Measurements from ENCODE around the gene HSP90AB1.

The HSP90AB1 gene

DNA sequence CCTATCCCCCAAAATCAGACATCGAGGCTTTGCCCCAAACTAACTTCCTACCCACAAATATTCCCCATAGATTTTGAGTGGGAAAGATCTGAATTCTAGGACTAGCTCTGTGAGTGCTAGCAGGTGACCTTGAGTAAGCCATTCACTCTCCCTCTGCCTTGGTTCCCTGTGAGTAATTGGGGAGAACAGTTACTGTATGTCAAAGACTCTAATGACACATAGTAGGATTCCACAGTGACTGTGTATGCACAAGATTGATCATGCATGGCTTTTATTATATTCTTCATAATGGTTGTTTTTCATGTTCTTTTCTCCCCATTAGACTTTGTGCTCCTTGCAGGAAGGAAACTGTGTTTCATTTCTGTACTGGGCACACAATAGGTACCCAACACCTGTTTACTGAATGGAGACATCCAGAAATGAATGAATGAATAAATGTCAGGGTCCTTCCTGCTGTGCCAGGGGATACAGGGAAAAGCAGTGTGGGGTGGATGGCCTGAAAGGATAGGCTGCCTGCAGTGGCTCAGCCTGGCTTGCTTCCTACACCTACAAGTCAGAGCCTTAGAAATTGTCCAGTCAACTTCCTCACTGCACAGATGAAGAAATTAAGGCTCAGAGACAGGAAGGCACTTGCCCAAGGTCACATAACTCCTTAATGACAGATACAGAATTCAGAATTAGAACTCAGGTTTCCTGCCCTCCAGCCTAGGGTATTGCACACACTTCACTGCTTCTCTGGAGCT is 22.4 kb downstream of the HSP90AB1 start:
- DNase-seq, result no peak

DNA sequence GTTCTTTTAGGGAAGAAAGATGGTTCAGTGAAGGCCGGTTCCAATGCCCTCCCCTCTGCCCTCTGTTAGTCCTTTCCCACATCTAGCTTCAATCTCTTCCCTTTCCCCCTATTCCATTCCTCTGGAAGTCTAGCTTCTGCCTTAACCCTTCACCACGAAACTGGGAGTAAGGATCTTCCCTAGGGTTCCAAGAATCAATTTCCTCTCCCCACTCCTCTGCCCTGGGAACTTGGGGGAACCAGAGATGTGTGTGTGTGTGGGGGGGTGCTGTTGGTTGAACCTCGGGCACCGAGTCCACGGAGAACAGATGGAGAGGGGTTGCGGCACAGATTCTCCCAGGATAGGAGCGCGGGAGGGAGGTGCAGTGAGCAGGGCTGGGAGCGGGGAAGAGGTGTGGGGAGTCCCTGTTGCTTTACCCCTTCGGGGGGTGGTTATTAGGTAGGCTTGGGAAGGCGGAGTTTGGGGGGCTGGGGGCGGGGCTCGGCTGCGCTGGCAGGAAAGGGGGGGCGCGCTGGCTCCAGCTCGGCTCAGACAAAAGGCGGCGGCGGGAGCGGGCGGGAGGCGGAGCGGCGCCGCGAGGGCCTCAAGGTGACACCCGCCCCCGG is 23.1 kb downstream of the HSP90AB1 start, which contains the start of gene TMEM151B:
TSS of gene TMEM151B (plus strand) at position 530 of the 605 bp plus-strand sequence. CDS start 293 bp downstream, outside the sequence.
- DNase-seq, result peak; percentile 23

DNA sequence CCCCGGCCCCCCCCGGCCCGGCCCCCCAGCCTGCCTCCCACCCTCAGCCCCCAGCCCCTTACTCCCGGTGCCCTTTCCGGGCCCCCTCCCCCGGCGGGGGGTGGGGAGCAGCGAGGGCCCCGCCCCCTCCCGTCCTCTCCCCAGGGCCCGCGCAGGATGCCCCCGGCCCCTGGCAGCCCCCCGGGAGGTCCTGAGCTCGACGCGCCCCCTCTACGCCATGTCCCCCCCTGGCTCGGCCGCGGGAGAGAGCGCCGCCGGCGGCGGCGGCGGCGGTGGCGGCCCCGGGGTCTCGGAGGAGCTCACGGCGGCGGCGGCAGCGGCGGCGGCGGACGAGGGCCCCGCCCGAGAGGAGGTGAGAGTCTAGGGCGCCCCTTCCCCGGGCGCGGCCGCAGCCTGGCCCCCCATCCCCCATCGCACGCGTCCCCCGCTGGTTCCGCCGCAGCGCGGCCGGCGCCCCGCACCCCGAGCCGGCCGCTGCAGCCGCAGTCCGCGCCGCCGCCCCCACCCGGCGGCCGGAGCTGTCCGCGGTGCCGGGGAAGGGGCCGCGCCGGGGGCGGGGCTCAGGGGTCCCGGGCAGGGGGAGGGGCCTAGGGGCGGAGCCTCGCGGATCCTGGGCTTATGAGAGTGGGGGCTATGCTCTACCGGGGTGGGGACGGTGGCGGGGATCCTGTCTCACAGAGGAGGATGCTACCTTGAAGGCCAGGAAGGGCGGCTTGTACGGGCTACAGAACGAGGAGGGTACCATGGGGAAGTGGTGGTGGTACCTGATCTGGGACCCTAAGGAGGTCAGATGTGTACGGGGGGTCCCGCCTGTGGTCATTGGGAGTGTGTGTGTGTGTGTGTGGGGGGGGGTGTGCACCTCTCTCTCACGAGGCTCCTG is 23.9 kb downstream of the HSP90AB1 start:
- no peak for DNase-seq

DNA sequence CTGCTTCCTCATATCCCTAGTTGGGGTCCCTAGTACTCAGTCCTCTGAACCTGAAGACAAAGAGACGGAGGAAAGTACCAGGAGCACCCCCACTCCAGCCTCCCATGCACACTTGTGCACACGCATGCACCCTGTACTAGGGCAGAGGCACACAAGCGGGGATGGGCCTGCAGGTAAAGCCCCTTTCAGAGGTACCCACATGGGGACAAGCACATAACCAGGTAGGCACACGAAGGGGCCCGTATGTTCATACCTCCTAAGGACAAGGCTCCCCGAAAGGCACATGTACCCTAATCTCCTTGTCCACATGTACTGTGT is 24.5 kb downstream of the HSP90AB1 start:
- no peak for DNase-seq

DNA sequence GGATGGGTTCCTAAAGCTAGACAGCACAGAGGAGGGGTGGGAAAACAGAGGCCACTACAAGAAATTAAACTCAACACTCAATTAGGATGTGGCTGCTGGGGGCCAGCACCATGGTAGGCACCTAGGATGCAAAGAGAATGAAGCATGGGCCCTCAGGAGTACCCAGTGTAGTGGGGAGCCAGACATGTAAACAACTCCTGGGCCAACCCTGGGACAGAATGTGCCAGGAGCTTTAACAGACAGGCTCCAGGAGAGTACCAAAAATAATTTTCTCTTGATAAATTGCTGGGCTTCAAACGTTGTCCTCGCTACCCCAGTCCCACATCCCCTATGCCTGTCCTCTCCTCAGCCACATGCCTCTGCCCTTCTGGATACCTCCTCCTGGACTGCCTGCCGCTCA is 25.0 kb downstream of the HSP90AB1 start:
- no peak for DNase-seq

DNA sequence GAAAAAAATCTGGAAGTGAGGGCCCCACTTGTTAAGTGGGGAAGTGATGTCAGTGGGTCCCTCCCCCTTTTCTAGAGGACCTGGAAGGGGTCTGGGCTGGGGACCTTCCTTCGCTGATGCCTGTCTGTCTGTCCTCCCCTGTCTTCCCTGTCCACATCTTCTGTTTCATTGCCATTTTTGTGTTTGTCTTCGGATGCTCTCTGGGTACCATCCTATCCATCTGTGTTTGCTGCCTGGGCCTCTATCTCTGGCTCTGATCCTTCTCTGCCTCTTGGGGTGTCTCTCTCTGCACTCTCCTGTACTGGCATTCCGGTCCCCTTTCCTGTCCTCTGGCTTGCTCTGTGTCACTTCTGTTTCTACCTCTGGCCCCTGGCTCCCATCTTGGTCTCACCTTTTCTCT is 25.6 kb downstream of the HSP90AB1 start:
- no peak for DNase-seq

DNA sequence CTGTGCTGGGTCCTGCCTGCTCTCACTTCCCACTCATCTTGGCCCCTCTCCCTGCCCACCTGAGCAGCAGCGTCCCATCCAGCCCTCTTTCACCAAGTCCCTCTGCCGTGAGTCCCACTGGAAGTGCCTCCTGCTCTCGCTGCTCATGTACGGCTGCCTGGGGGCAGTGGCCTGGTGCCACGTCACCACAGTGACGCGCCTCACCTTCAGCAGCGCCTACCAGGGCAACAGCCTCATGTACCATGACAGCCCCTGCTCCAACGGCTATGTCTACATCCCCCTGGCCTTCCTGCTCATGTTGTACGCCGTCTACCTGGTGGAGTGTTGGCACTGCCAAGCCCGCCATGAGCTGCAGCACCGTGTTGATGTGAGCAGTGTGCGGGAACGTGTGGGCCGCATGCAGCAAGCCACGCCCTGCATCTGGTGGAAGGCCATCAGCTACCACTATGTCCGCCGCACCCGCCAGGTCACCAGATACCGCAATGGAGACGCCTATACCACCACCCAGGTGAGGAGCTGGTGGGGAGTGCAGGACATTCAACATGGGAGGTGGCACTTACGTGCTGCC is 26.2 kb downstream of the HSP90AB1 start:
- no peak for DNase-seq

DNA sequence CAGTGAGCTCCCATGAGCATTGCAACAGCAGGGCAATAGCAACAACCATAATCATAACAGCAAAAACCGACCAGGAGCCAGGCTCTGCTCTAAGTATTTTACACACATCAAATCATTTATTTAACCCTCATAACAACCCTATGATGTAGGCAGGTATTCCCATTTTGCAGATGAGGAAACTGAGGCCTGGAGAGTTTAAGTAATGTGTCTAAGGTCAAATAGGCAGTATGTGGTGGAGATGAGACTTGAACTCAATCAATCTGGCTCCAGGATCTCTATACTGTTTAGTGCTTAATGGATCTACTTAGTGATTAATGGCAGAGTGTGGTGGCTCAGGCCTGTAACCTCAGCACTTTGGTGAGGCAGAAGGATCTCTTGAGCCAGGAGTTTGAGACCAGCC is 26.7 kb downstream of the HSP90AB1 start:
- DNase-seq, result no peak

DNA sequence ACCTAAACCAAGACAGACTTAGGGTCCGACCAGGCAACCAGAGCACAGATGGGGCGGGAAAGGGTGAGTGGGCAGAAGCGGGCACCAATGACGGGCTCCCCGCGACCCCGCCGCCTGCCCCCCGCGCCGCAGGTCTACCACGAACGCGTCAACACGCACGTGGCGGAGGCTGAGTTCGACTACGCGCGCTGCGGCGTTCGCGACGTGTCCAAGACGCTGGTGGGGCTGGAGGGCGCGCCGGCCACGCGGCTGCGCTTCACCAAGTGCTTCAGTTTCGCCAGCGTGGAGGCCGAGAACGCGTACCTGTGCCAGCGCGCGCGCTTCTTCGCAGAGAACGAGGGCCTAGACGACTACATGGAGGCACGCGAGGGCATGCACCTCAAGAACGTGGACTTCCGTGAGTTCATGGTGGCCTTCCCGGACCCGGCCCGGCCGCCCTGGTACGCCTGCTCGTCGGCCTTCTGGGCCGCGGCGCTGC is 28.4 kb downstream of the HSP90AB1 start:
- DNase-seq, result no peak

DNA sequence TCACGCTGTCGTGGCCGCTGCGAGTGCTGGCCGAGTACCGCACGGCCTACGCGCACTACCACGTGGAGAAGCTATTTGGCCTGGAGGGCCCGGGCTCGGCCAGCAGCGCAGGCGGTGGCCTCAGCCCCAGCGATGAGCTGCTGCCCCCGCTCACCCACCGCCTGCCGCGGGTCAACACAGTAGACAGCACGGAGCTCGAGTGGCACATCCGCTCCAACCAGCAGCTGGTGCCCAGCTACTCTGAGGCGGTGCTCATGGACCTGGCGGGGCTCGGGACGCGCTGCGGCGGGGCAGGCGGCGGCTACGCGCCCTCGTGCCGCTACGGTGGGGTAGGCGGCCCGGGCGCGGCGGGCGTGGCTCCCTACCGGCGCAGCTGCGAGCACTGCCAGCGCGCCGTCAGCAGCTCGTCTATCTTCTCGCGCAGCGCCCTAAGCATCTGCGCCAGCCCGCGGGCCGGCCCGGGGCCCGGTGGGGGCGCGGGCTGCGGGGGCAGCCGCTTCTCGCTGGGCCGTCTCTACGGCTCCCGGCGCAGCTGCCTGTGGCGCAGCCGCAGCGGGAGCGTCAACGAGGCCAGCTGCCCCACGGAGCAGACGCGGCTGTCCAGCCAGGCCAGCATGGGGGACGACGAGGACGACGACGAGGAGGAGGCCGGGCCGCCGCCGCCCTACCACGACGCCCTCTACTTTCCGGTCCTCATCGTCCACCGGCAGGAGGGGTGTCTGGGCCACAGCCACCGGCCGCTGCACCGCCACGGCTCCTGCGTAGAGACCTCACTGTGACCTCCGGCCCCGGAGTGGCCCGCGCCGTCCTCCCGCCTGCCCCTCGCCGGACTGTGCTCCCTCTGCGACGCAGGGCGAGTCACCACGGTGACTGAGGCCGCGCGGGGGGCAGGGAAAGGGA is 29.1 kb downstream of the HSP90AB1 start:
- DNase-seq, result no peak

DNA sequence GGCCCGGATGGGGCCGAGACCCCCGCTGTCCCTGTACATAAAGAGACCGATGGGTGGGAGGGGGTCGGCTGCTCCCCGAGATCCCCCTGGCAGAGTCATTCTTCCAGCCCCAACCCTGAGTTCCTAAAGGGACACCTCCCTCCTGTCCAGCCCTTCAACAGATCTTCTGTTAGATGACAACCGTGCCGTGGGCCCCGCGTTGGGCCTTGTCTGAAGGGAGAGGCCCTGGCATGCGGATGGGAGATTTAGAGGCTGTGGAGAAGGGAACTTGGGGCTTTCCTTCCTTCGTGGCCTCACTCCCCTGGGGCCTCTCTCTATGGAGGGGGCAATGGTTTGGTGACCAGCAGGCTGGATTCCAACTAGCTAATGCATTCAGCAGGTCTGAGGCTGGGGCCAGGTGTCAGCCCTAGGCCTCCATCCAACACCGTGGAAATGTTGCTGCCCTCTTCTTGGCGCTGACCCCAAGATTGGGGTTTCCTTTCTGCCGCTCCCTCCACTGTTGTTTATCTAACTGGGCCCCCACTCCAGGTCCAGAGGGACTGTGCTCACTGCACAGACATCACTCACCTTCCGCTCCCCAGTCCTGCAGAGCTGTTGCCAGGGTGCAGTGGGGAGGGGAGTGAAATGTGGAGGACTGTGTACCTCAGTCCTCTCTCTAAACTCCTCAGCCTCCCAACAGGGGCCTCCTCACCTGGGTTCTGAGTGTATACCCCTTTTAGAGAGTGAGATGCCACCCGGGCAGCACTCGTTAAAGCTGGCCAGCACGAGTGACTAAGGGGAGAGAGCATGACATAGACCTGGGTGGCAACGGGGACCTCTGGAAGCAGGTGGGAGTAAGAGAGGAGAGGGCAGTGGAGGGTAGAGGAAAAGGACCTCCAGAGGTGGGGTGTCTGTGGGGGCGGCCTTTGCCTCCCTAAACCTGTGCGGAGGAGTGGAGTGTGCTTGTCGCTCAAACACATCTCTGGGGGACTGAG is 30.1 kb downstream of the HSP90AB1 start:
- no peak for DNase-seq

DNA sequence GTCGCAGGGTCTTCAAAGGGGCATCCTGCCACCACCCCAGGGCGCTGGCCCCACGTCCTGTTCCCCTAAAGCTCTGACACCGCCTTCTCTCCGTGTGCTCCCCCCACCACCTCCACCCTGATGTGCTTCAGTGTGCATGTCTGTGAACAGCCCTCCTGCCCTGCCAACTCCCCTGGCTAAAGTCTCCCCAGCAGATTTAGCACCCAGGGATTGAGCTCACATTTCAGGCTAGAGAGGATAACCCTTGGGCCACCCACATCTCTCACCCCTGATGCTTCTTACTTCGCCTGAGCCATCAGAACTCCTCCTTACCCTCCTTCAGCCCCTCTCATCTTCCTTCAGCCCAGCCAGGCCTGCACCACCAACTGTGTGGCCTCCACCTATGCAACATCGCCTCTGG is 30.9 kb downstream of the HSP90AB1 start:
- no peak for DNase-seq

DNA sequence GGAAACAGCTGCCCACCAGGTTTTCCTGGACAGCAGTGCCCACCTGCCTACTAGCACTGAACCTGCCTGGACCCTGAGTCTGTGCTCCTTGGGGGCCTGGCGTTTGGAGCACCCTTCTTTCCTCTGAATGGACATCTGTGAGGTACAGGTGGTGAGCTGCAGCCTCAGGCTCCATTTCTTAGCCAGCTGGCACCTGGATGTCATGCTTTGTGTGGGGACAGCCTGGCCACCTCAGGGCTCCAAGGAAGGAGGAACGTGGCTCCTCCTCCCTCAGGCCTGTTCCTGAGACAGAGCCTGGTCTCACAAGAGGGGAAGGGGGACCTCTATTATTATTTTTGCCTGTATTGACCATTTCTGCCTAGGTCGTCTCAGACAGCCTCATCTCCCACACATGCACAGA is 31.4 kb downstream of the HSP90AB1 start:
- DNase-seq, result no peak

DNA sequence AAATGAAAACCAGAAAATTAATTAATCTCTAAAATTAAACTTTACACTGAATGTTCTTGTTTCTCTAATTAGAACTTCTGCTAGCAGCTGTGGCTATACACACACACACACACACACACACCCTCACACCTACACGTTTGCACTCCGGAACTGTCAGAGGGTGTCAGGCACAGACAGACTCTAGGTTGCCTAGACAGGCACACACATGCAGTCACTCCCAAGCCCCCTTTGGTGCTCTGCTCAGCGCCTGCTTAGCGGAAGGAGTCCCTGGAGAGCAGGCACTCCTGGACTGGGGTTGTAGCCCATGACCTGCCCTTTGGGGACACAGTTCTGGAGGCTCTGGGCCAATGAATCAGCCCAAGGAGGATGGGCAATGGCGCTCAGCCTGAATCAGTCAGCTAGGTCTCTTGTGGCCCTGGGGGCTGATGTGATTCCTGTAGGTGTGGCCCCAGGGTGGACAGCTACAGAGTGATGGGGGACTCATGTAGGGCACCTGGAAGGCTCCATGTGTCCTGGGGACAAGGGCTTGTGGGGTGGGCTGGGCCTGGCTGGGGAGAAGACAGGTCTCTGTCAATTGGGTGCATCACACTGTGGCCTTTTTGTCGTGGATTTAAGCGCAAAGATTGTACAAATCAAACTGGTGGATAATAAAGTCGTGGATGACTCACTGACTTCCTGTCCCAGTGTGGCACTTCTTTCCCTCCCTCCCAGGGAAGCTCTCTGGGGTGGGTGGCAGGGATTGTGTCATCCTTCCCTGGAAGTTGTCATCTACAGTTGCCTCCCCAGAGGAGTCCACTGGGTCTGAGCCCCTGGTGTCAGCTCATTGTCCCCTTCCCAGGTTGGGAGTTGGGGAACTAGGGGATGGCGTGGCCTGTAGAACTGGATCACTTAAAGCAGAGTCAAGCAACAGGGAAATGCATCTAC is 32.1 kb downstream of the HSP90AB1 start:
- no peak for DNase-seq

DNA sequence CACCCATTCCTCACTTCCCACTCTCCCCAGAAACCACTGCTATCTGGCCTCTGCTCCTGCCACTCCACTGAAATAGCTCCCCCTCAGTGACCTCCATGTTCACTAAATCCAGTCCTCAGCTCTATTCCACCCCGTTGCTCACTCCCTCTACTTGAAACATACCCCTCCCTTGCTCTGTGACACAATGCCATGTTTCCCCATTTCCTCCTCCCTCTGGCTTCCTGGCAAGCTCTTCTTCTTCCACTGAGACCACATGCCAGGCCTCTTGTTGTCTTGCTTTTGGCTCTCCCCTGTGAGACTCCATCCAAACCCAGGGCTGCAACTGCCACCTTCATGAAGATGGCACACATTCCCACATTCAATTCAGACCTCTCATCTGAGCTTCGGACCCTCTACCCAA is 37.2 kb downstream of the HSP90AB1 start:
- no peak for DNase-seq

DNA sequence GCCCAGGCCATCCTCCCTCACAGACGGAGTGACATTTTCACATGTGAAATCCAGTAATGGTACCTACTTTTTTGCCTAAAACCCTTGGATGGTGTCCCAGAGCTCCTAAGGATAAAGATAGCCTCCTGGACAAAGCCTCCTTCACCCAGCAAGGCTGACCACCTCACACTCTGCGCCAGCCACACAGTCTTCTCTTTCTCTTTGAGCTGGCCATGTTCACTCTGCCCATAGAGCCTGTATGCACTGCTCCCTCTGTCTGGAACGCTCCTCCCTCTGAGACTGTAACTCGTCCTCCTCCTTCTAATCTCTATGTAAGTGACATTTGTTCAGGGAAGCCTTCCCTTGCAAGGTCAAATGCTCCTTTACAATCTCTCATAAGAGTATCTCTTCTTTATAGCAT is 38.0 kb downstream of the HSP90AB1 start:
- DNase-seq, result no peak

DNA sequence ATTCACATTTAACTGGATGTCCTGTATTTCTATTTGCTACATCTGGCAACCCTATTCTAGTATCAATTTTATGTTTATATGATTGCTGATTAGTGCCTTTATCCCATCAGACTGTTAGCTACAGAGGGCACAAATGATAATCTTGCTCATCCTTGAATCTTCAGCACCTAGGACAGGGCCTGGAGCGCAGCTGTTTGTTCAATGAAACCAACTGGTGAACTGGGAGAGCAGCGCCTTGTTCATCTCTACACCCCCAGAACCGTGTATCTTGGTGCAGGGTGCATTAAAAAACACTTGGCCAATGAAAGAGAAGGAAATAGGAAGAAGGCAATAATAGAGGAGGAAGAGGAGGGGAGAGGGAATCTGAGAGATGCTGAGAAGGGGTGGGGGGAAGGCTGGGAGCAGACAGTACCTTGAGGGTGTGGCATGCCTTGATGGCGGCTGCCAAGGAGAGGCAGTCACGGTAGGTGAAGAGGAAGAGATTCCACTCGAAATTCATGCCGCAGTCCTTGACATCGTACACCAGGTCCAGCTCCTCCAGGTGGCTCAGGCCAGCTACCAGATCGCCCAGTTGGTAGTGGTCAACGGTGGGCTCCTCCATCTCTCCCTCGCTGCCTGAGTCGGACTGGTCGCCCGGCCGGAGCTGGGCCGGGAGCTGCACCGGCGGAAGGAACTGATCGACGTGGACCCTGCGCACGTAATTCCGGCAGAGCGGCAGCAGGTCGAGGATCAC is 38.8 kb downstream of the HSP90AB1 start:
- no peak for DNase-seq

DNA sequence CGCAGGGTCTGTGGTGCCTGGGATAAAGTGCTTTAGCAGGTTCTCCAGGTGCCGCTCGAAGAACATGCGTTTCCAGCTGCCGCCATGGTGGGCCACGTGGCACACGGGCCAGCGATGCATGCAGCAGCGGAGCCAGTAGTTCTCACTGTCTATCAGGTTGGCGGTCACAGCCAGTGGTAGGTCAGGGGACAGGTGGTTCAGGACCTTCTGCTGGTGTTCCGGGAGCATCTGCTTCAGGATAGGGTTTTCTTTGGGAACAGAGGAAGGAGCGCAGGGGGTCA is 39.3 kb downstream of the HSP90AB1 start:
- no peak for DNase-seq

DNA sequence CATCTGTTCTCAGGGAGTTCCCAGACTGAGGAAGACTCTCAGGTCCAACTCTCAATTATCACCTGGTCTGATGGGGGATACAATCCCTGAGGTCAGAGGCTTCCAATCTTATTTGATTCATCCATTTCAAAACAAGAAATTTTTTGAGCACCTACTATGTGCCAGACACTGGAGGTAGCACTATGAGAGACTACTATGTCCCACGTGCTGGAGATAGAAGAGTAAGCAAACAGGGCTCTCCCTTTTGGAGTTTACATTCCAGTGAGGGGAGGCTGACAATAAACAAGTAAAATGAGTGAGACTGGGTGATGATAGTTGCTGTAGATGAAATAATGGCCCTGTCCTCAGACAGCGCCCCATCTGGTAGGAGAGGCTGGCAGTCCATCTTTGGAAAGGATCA is 39.8 kb downstream of the HSP90AB1 start:
- no peak for DNase-seq

Measured in T-helper 9 cell (primary cell).